K562 (cell line): Measurements from ENCODE around the gene MED13L. TPM values are rescaled to one million over a fixed set of nuclear protein-coding genes. Genes with fewer than 3 reads are reported as not detected.

Source experiments
- ATAC-seq: fragments of 200-7000 bp; cut with Tn5 transposase; 3 replicates; pipeline ENCODE4 v1.9.1; 2020; ENCODE audit warnings: moderate library complexity
- BruUV-seq: library from RNA; stranded (reverse); fragments of 400-500 nt; replicated peaks from 2 replicates; lab custom pipeline; 2021; lab: Mats Ljungman, UMichigan
- CTCF ChIA-PET: fragments of 300-600 bp; formaldehyde crosslinking; extraction: SDS; loops from one replicate; lab custom pipeline; 2021; ENCODE audit warnings: low intra/inter-chr PET ratio; lab: Yijun Ruan, JAX
- POLR2A ChIA-PET: fragments of 300-600, 350-650 bp; sonication (Branson Sonifier 250); formaldehyde crosslinking; extraction: SDS; loops from one replicate; lab custom pipeline; 2021; ENCODE audit warnings: antibody characterized with exemption, inconsistent platforms; lab: Yijun Ruan, JAX
- DNase-seq, 4 experiments: peaks; one replicate each; pipeline versions ENCODE4 v3.0.0 to v3.0.0-alpha.2; 2011 to 2018; ENCODE audit warnings: low spot score in 3 of 4, mixed read lengths in 3 of 4; ENCODE audit errors: extremely low read depth in 1 of 4
- FAIRE-seq: peaks from 2 replicates; lab custom pipeline; 2011; peaks lifted over from hg19 to GRCh38; lab: Jason Lieb, UNC
- H2AFZ ChIP-seq: 2 replicates; pipeline ENCODE4 v1.6.0; 2011; ENCODE audit warnings: low read depth, low read length, control low read depth, inconsistent platforms
- H3K27ac ChIP-seq: fragments of 200-600 bp; 3 replicates; pipeline ENCODE4 v1.8.0; 2011; ENCODE audit warnings: low read depth, mild to moderate bottlenecking, control low read depth, inconsistent platforms, low read length, moderate library complexity, mixed read lengths; ENCODE audit errors: extremely low read depth
- H3K27me3 ChIP-seq, 2 experiments: fragments of 300-600 bp in 1 of 2; 2 replicates in 1 of 2; 3 replicates in 1 of 2; pipeline versions ENCODE4 v1.6.0 to v1.8.0; 2011; ENCODE audit warnings: inconsistent platforms in 2 of 2, low read length in 2 of 2, mild to moderate bottlenecking in 1 of 2, mixed read lengths in 1 of 2, moderate library complexity in 1 of 2; ENCODE audit not compliant: control insufficient read depth in 2 of 2, insufficient read depth in 2 of 2
- H3K36me3 ChIP-seq: fragments of 300-600 bp; 3 replicates; pipeline ENCODE4 v1.8.0; 2011; ENCODE audit warnings: mild to moderate bottlenecking, low read length, inconsistent platforms; ENCODE audit not compliant: control insufficient read depth, insufficient read depth
- H3K4me1 ChIP-seq, 2 experiments: fragments of 200-600 bp in 1 of 2; replicated peaks in 1 of 2; 2 replicates in 1 of 2; 3 replicates in 1 of 2; pipeline versions ENCODE4 v1.5.1 to v1.8.0; 2011; ENCODE audit warnings: inconsistent platforms in 2 of 2, low read length in 2 of 2, mild to moderate bottlenecking in 1 of 2, mixed read lengths in 1 of 2, moderate library complexity in 1 of 2; ENCODE audit not compliant: control insufficient read depth in 2 of 2, insufficient read depth in 2 of 2
- H3K4me2 ChIP-seq: 2 replicates; pipeline ENCODE4 v1.6.1; 2011; ENCODE audit warnings: low read length, control low read depth, inconsistent platforms, mixed read lengths; ENCODE audit not compliant: insufficient read depth
- H3K4me3 ChIP-seq: fragments of 200-600 bp; sonication (generic), shearing (Covaris generic); 2 replicates; pipeline ENCODE4 v1.5.1; 2016; ENCODE audit warnings: control low read depth, inconsistent platforms
- H3K79me2 ChIP-seq: fragments of 200-600 bp; 3 replicates; pipeline ENCODE4 v1.8.0; 2011; ENCODE audit warnings: low read length, inconsistent platforms; ENCODE audit not compliant: control insufficient read depth, insufficient read depth
- H3K9ac ChIP-seq, 2 experiments: 2 replicates each; pipeline versions ENCODE4 v1.6.0 to v1.6.1; 2011; ENCODE audit warnings: low read depth in 2 of 2, low read length in 2 of 2, control low read depth in 1 of 2, inconsistent platforms in 1 of 2, mild to moderate bottlenecking in 1 of 2, mixed read lengths in 1 of 2; ENCODE audit not compliant: insufficient read depth in 1 of 2
- H3K9me1 ChIP-seq: one replicate; pipeline ENCODE4 v1.6.0; 2011; ENCODE audit warnings: inconsistent platforms, mild to moderate bottlenecking, low read length, moderate library complexity; ENCODE audit not compliant: control insufficient read depth, insufficient read depth
- H3K9me3 ChIP-seq: replicated peaks from 2 replicates; pipeline ENCODE4 v1.5.1; 2011; ENCODE audit warnings: low read depth, low read length, inconsistent platforms; ENCODE audit not compliant: control insufficient read depth, insufficient read depth
- H4K20me1 ChIP-seq: replicated peaks from 2 replicates; pipeline ENCODE4 v1.6.1; 2011; ENCODE audit warnings: low read length, inconsistent platforms, mixed read lengths; ENCODE audit not compliant: control insufficient read depth, insufficient read depth
- ETS2 ChIP-seq: IDR thresholded peaks from 2 replicates; pipeline ENCODE4 v1.6.1; 2016; ENCODE audit warnings: borderline replicate concordance, missing genetic modification characterization, mild to moderate bottlenecking, moderate library complexity, missing compliant biosample characterization; ENCODE audit not compliant: poor library complexity, severe bottlenecking
- FOSL1 ChIP-seq: fragments of 200-800 bp; sonication (Bioruptor generic); conservative IDR thresholded peaks from 2 replicates; pipeline ENCODE4 v1.6.1; 2016; ENCODE audit warnings: missing genetic modification characterization, missing compliant biosample characterization
- TAF1 ChIP-seq: IDR thresholded peaks from 2 replicates; pipeline ENCODE4 v1.6.1; 2011; ENCODE audit warnings: mild to moderate bottlenecking, low read length, moderate library complexity; ENCODE audit not compliant: insufficient read depth, control insufficient read depth, severe bottlenecking; ENCODE audit errors: extremely low read depth
- WGBS: fragments of 100-300 bp; shearing (Covaris generic); methylation state at CpG from one replicate; pipeline ENCODE4 v1.1.6; 2016; ENCODE audit warnings: low coverage, mixed read lengths; ENCODE audit not compliant: insufficient coverage; ENCODE audit errors: missing lambda C conversion rate; 5-methylcytosine and 5-hydroxymethylcytosine counted together
- in situ Hi-C: fragments of 300-500 bp; cut with MboI; formaldehyde crosslinking; loops from 4 replicates; pipeline ENCODE4 v1.15.0; 2018; ENCODE audit warnings: inconsistent platforms, mixed read lengths
- intact Hi-C: fragments of 100-400 bp; cut with micrococcal nuclease; formaldehyde crosslinking; loops from 2 replicates; pipeline ENCODE4 v1.14.2; 2022
- polyA plus RNA-seq, 8 experiments: library from polyadenylated mRNA; depleted of rRNA in 4 of 8; stranded (reverse) in 5 of 8; unstranded in 3 of 8; fragments of >200 nt; fragmentation: Nextera tagmentation in 2 of 8; fragmentation: Illumina TruSeq in 1 of 8; extraction: Ambion mirVana in 2 of 8; extraction: Trizol in 1 of 8; gene quantifications; 2 replicates each; pipeline versions ENCODE4 v1.2.1 to v1.2.3, GENCODE V29; 2011 to 2014; ENCODE audit warnings: inconsistent platforms in 1 of 8, missing spikeins in 1 of 8
- total RNA-seq, 7 experiments: library from RNA; depleted of rRNA in 6 of 7; stranded (reverse); fragments of >200 nt in 6 of 7; fragmentation: Illumina TruSeq in 2 of 7; extraction: Trizol in 2 of 7; gene quantifications; 2 replicates each; pipeline versions ENCODE4 v1.2.1 to v1.2.3, GENCODE V29; 2011 to 2021; ENCODE audit warnings: low replicate concordance in 1 of 7
- TF ChIP-seq, protein P1 (sequence below): sonication (generic); IDR thresholded peaks from 2 replicates; pipeline ENCODE4 v1.6.1; 2016

The MED13L gene
- total and polyA plus RNA-seq, 9 of the 15 experiments (the other 6 are each of a cell fraction or from before 2014, with no cell fraction given), result 13.4 to 90.3 (median 36.9) TPM

DNA sequence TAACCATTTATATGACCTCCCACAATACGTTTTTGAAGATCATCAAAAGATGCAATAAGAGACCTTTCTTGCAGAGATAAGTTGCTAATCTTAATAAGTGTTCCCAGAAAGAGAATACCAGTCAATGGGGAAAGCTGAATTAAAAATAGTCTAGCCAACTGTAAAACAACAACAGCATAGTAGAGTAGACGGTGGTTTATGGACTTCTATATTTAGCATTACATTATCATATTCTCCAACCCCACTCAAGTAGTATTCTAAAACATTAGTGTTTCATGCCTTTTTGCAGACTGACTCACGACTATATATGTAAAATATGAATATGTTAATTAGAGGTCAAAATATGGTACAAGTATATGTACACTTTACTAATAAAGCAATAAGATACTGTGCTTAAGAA is 218.9 kb downstream of the MED13L start:
- POLR2A ChIA-PET, result no interaction called here
- no peak for TF ChIP-seq TAF1
- no peak overlapping the region for H3K4me2 ChIP-seq
- 22% methylated on average over 3 of the region's 3 CpGs for WGBS
- H2AFZ ChIP-seq, result no peak overlapping the region
- no TSS peak for BruUV-seq
- H3K4me1 ChIP-seq, result peaks cover 0 to 5% of the 10 kb centered on the region in 2 experiments; a peak in 3 of 5 replicates
- CTCF ChIA-PET, result no interaction called here
- FAIRE-seq, result no peak
- no peak for ATAC-seq
- H3K79me2 ChIP-seq, result peaks cover 74% of the 10 kb centered on the region
- H3K36me3 ChIP-seq, result no peaks in the 10 kb centered on the region
- no peaks in the 10 kb centered on the region for H3K27me3 ChIP-seq
- H3K4me3 ChIP-seq, result no peak overlapping the region
- no peaks in the 10 kb centered on the region for H3K9me3 ChIP-seq
- intact Hi-C loops (no loop called here), in situ Hi-C loops (no loop called here)
- no peak overlapping the region for H3K27ac ChIP-seq
- DNase-seq, result no peak
- peaks cover 11% of the 10 kb centered on the region for H4K20me1 ChIP-seq
- H3K9me1 ChIP-seq, result no peaks in the 10 kb centered on the region
- H3K9ac ChIP-seq, result no peak overlapping the region

DNA sequence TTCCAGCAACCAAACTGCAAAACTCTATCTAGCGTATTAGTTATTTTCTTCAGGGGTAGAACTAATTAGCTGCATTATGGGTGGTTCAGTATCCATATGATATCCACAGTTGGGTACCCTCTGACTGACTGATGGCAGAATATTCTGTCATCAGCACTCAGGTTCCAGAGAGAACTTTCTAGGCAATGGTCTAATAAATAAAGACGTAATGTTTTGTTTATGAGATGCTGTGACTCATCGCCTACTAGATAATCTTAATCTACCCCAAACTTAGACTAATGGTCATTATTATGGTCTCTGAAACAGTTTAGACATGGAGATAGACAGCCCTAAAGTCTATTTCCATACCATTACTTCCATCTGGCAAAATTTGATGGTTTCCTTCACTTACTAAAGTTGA is 220.1 kb downstream of the MED13L start:
- 71% methylated on average over 3 of the region's 3 CpGs for WGBS
- FAIRE-seq, result no peak
- H3K4me3 ChIP-seq, result no peak overlapping the region

More for the DNA sequence above, 220.1 kb downstream of the MED13L start:
- intact Hi-C loops, result no loop called here
- no peaks in the 10 kb centered on the region for H3K36me3 ChIP-seq
- no peaks in the 10 kb centered on the region for H3K9me1 ChIP-seq
- H2AFZ ChIP-seq, result no peak overlapping the region
- H3K4me1 ChIP-seq, result peaks cover 0 to 5% of the 10 kb centered on the region in 2 experiments; a peak in 3 of 5 replicates
- TF ChIP-seq ETS2, result no peak
- 0 out of 2 replicates have a peak, but pooled peaks have one; percentile 20 for TF ChIP-seq FOSL1 (tag)
- TF ChIP-seq, protein P1, sequence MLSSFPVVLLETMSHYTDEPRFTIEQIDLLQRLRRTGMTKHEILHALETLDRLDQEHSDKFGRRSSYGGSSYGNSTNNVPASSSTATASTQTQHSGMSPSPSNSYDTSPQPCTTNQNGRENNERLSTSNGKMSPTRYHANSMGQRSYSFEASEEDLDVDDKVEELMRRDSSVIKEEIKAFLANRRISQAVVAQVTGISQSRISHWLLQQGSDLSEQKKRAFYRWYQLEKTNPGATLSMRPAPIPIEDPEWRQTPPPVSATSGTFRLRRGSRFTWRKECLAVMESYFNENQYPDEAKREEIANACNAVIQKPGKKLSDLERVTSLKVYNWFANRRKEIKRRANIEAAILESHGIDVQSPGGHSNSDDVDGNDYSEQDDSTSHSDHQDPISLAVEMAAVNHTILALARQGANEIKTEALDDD, result peak; percentile 25; the same call in 1 of the 2 replicates
- no peak overlapping the region for H3K27ac ChIP-seq
- no peak overlapping the region for H3K9ac ChIP-seq
- CTCF ChIA-PET, result no interaction called here
- H3K27me3 ChIP-seq, result no peaks in the 10 kb centered on the region
- peaks cover 73% of the 10 kb centered on the region for H3K79me2 ChIP-seq
- H4K20me1 ChIP-seq, result peaks cover 13% of the 10 kb centered on the region
- in situ Hi-C loops, result no loop called here
- ATAC-seq (no peak), DNase-seq (no peak)
- H3K4me2 ChIP-seq, result no peak overlapping the region
- no peaks in the 10 kb centered on the region for H3K9me3 ChIP-seq
- POLR2A ChIA-PET, result interaction anchor here (1.3 kb wide), 1 partner anchor 13 kb away, joined by 5 read pairs; no protein-coding TSS in a partner anchor
- BruUV-seq, result no TSS peak
